Measurements from ENCODE around the gene ACHE. TPM values are rescaled to one million over a fixed set of nuclear protein-coding genes. Genes with fewer than 3 reads are reported as not detected.
A peak's percentile ranks its signal among the peaks of the same experiment; 100 is the strongest.

ACHE gene
- total RNA-seq, 1 donor = not detected

DNA sequence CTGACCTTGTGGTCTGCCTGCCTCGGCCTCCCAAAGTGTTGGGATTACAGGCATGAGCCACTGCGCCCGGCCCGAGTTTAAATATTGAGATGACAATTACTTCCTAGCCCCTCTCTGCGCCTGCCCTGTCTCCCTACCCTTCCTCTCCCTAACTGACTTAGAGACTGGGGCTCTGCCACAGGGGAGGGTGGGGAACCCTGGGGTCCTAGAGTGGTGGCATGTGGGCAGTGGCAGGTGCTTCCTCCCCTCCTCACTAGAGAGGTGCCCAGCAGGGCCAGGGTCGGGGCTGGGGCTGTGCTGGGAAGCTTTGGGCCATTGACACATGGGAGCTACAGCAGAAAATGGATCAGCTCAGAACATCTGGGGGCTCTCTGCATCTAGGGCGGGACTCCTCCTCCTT lies 7.0 kb upstream of the ACHE start:
- TF ChIP-seq, protein P1, sequence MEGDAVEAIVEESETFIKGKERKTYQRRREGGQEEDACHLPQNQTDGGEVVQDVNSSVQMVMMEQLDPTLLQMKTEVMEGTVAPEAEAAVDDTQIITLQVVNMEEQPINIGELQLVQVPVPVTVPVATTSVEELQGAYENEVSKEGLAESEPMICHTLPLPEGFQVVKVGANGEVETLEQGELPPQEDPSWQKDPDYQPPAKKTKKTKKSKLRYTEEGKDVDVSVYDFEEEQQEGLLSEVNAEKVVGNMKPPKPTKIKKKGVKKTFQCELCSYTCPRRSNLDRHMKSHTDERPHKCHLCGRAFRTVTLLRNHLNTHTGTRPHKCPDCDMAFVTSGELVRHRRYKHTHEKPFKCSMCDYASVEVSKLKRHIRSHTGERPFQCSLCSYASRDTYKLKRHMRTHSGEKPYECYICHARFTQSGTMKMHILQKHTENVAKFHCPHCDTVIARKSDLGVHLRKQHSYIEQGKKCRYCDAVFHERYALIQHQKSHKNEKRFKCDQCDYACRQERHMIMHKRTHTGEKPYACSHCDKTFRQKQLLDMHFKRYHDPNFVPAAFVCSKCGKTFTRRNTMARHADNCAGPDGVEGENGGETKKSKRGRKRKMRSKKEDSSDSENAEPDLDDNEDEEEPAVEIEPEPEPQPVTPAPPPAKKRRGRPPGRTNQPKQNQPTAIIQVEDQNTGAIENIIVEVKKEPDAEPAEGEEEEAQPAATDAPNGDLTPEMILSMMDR (IDR thresholded peaks at IDR 0.05; ENCODE audit: insufficient read depth, low read length) = no peak
- no peak for DNase-seq (ENCODE audit: low read depth)
- no peak overlapping the region for H3K4me3 ChIP-seq (ENCODE audit: low read depth, low read length)

DNA sequence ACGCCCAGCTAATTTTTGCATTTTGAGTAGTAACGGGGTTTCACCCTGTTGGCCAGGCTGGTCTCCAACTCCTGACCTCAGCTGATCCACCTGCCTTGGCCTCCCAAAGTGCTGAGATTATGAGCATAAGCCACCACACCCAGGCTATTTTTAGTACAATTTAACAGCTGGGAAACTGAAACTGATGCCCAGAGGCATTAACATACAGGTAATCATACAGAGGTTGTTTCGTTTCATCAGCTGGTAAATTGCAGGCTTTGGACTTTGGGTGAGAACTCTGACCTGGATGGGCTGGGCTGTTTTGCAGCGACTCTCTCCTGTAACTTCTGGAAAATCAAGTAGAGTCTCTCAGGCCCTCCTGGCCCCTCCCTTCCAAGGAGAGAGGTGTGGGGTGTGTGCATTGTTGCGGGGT lies 6.2 kb upstream of the ACHE start:
- TF ChIP-seq, protein P1 (IDR thresholded peaks at IDR 0.05; ENCODE audit: insufficient read depth, low read length) = no peak
- no peak overlapping the region for H3K4me3 ChIP-seq (ENCODE audit: low read depth, low read length)
- DNase-seq (ENCODE audit: low read depth) = no peak

DNA sequence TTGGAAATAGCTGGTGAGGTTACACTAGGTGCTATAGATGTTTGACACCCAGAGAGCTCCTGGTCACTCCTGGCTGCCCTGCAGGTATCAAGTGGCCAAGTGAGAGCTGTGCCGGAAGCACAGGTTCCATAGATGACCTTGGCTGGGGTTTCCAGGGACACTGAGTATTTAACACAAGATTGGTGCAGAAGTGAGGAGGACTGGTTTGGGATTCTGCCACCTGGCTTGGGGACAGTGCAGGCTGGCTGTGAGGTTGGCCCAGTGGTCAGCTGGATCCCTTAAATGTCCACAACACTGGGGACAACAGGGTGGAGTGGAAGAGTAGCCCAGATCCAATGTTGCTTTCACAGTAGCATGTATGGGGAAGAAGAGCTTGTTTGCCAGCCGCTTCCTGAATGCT lies 5.3 kb upstream of the ACHE start:
- TF ChIP-seq, protein P1 (IDR thresholded peaks at IDR 0.05; ENCODE audit: insufficient read depth, low read length) = no peak
- DNase-seq (ENCODE audit: low read depth) = no peak
- H3K4me3 ChIP-seq (ENCODE audit: low read depth, low read length) = no peak overlapping the region

DNA sequence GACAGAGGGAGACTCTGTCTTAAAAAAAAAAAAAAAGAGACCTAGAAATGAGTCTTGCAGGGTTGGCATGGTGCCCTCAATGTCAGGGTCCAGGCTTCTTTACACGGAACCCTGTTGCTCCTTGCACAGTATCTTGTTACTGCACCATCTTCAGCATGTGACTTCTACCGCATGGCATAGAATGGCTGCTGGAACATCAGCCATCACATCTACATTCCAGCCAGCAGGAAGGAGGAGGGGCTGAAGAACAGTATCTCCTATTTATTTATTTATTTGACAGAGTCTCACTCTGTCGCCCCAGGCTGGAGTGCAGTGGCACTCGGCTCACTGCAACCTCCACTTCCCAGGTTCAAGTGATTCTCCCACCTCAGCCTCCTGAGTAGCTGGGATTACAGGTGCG lies 3.7 kb upstream of the ACHE start:
- no peak for DNase-seq (ENCODE audit: low read depth)
- no peak overlapping the region for H3K4me3 ChIP-seq (ENCODE audit: low read depth, low read length)
- TF ChIP-seq, protein P1 (IDR thresholded peaks at IDR 0.05; ENCODE audit: insufficient read depth, low read length) = no peak

DNA sequence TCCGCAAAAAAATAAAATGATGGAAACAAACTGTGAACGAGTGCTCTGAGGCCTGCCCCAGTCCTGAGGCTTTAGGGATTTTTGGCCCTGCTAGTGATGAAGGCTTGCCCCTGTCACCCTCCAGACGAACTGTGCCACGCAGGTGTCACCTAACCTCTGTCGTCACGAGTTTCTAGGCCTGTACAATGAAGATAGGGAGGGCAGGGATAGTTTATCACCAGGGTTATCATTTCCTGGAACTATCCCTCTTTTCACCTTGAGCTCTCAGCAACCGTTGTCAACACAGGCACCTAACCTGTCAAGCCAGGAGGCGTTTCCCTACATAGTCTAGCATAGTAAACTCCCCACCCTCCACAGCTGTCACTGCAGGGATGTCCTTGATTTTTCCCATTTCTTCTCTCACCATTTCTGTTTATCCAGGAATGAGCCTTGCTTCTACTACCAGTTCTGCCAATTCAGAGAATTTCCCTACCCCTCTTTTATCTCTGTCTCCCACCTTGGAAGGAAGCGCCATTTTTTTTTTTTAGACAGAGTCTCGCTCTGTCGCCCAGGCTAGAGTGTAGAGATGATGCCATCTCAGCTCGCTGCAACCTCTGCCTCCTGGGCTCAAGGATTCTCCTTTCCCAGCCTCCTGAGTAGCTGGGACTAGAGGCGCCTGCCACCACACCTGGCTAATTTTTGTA lies 2.2 kb upstream of the ACHE start:
- DNase-seq (ENCODE audit: low read depth) = no peak
- no peak overlapping the region for H3K4me3 ChIP-seq (ENCODE audit: low read depth, low read length)
- TF ChIP-seq, protein P1 (IDR thresholded peaks at IDR 0.05; ENCODE audit: insufficient read depth, low read length) = no peak

DNA sequence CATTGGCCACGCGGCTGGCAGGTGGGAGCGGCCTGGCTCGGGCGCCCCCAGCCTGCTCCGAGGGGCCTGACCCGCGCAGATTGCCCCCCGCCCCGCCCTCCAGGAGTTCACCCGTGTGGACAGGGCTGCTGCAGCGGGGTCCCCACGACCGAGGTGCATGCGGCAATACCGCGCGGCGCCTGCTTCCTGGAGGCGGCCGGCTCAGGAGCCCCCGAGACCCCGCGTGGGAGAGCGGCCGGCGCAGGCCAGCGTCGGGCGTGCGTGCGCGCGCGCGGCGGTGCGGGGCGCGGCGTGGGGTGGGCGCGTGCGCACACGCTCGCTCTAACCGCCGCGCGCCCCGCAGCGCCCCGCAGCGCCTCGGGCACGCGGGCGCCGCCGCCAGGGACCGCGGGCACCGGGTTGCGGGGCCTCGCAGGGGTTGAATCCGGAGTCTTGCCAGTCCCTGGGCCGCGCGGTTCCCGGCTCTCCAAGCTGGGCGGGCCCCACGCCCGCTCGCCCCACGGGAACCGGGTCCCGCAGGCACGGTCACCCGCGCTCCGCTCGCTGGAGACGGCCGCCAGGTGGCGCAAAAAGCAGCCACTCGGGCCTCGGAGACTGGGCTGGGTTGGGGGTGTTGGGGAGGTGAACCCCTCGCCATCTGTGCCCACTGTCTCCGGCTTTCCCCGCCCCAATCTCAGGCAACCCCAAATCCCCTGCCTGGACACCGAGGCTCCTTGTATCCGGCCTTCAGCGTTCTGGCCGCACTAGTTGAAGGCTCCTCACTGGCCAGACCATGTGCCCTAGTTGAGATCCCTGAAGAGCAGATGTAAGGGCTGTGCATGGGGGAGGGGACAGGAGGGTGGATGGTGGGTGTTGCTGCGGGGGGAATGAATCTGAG lies 1.3 kb upstream of the ACHE start:
- TF ChIP-seq, protein P1 (IDR thresholded peaks at IDR 0.05; ENCODE audit: insufficient read depth, low read length) = peak; percentile 70
- DNase-seq (ENCODE audit: low read depth) = no peak
- H3K4me3 ChIP-seq (ENCODE audit: low read depth, low read length) = peak overlapping the region; percentile 25
